Keratinocyte (primary cell): Measurements from ENCODE around the gene AKR1B1. TPM values are rescaled to one million over a fixed set of nuclear protein-coding genes. Genes with fewer than 3 reads are reported as not detected.

ENCODE experiments used
- DNase-seq: peaks from one replicate; pipeline ENCODE4 v3.0.0-alpha.2; 2011; ENCODE audit warnings: low read depth, missing footprints, low spot score
- FAIRE-seq: peaks from 2 replicates; lab custom pipeline; 2011; peaks lifted over from hg19 to GRCh38; lab: Jason Lieb, UNC
- H2AFZ ChIP-seq: 2 replicates; pipeline ENCODE4 v1.6.0; 2012; ENCODE audit warnings: low read length, control low read depth, inconsistent platforms; ENCODE audit not compliant: control insufficient read depth
- H3K27ac ChIP-seq: 2 replicates; pipeline ENCODE4 v1.5.1; 2011; ENCODE audit warnings: low read length; ENCODE audit not compliant: control insufficient read depth, insufficient read depth
- H3K27me3 ChIP-seq: 3 replicates; pipeline ENCODE4 v1.6.0; 2011; ENCODE audit warnings: low read length; ENCODE audit not compliant: control insufficient read depth, insufficient read depth; ENCODE audit errors: extremely low read depth
- H3K36me3 ChIP-seq, 2 experiments: 2 replicates in 1 of 2; 3 replicates in 1 of 2; pipeline ENCODE4 v1.5.1; 2011; ENCODE audit warnings: low read length in 2 of 2, mild to moderate bottlenecking in 1 of 2; ENCODE audit not compliant: control insufficient read depth in 2 of 2, insufficient read depth in 2 of 2; ENCODE audit errors: extremely low read depth in 1 of 2
- H3K4me1 ChIP-seq: 3 replicates; pipeline ENCODE4 v1.5.1; 2011; ENCODE audit warnings: low read length; ENCODE audit not compliant: control insufficient read depth, insufficient read depth; ENCODE audit errors: extremely low read depth
- H3K4me2 ChIP-seq: 3 replicates; pipeline ENCODE4 v1.6.0; 2011; ENCODE audit warnings: low read depth, low read length; ENCODE audit not compliant: control insufficient read depth, insufficient read depth; ENCODE audit errors: extremely low read depth
- H3K4me3 ChIP-seq, 3 experiments: fragments of 200-600 bp in 1 of 3; sonication (generic) in 1 of 3; 2 replicates in 2 of 3; 3 replicates in 1 of 3; pipeline ENCODE4 v1.5.1; 2011 to 2016; ENCODE audit warnings: low read length in 3 of 3, mild to moderate bottlenecking in 3 of 3, control low read depth in 2 of 3, inconsistent platforms in 1 of 3, low read depth in 1 of 3, mixed read lengths in 1 of 3, mixed run types in 1 of 3, moderate library complexity in 1 of 3; ENCODE audit not compliant: control insufficient read depth in 2 of 3, insufficient read depth in 2 of 3; ENCODE audit errors: extremely low read depth in 1 of 3
- H3K79me2 ChIP-seq: 2 replicates; pipeline ENCODE4 v1.6.0; 2012; ENCODE audit warnings: low read length; ENCODE audit not compliant: control insufficient read depth, insufficient read depth
- H3K9ac ChIP-seq: 3 replicates; pipeline ENCODE4 v1.6.0; 2011; ENCODE audit warnings: low read length; ENCODE audit not compliant: control insufficient read depth, insufficient read depth; ENCODE audit errors: extremely low read depth
- H3K9me1 ChIP-seq: 3 replicates; pipeline ENCODE4 v1.6.0; 2011; ENCODE audit warnings: low read length; ENCODE audit not compliant: control insufficient read depth, insufficient read depth; ENCODE audit errors: extremely low read depth
- H3K9me3 ChIP-seq: 2 replicates; pipeline ENCODE4 v1.5.1; 2012; ENCODE audit warnings: low read depth, low read length; ENCODE audit not compliant: control insufficient read depth
- H4K20me1 ChIP-seq: 3 replicates; pipeline ENCODE4 v1.6.0; 2011; ENCODE audit warnings: low read length; ENCODE audit not compliant: control insufficient read depth, insufficient read depth; ENCODE audit errors: extremely low read depth
- CTCF ChIP-seq, 3 experiments: IDR thresholded peaks in 1 of 3; conservative IDR thresholded peaks in 1 of 3; optimal IDR thresholded peaks in 1 of 3; 2 replicates in 2 of 3; 3 replicates in 1 of 3; pipeline versions ENCODE3 to v1.5.1; 2011; ENCODE audit warnings: low read length in 3 of 3, mild to moderate bottlenecking in 3 of 3, moderate library complexity in 2 of 3, control low read depth in 1 of 3, inconsistent platforms in 1 of 3; ENCODE audit not compliant: insufficient read depth in 2 of 3; ENCODE audit errors: extremely low read depth in 1 of 3
- EZH2 ChIP-seq: IDR thresholded peaks from one replicate; pipeline ENCODE4 v1.6.1; 2012; ENCODE audit warnings: inconsistent platforms, mild to moderate bottlenecking, low read length, moderate library complexity
- dilution Hi-C: fragments of 300-500 bp; cut with MboI; formaldehyde crosslinking; loops from one replicate; pipeline ENCODE4 v1.7.0; 2020; ENCODE audit warnings: low sequenced_read_pairs; ENCODE audit not compliant: extremely low pct_ligation_motif_present
- polyA plus RNA-seq, 5 experiments: library from polyadenylated mRNA; depleted of rRNA in 3 of 5; stranded (reverse) in 3 of 5; stranded (forward) in 1 of 5; unstranded in 1 of 5; fragments of >200 nt; gene quantifications; 1 replicate in 1 of 5; 2 replicates in 3 of 5; 3 replicates in 1 of 5; pipeline versions ENCODE4 v1.2.1 to v1.2.3, GENCODE V29; 2011 to 2012; ENCODE audit warnings: missing spikeins in 2 of 5, low read depth in 1 of 5, low replicate concordance in 1 of 5

AKR1B1 gene
- polyA plus RNA-seq, 1 donor (not counting 4 experiments of a cell fraction or from before 2014, with no cell fraction given), result 139 TPM

- Histone ChIP-seq H3K9me1 (no peaks in the 10 kb centered on the region), H3K79me2 (no peaks in the 10 kb centered on the region), H4K20me1 (no peaks in the 10 kb centered on the region), H2AFZ (no peak overlapping the region), H3K36me3 (no peaks in the 10 kb centered on the region), H3K4me1 (peaks cover 10% of the 10 kb centered on the region), H3K9ac (no peak overlapping the region), H3K9me3 (no peaks in the 10 kb centered on the region), H3K4me3 (no peak overlapping the region), H3K27me3 (no peaks in the 10 kb centered on the region), H3K4me2 (no peak overlapping the region), H3K27ac (no peak overlapping the region)
- TF ChIP-seq EZH2 (no peak), CTCF (optimal IDR thresholded peaks at IDR 0.05 in 1 of 3, IDR thresholded peaks at IDR 0.05 in 1 of 3, conservative IDR thresholded peaks at IDR 0.05 in 1 of 3; ENCODE audit: extremely low read depth in 1 of 3, insufficient read depth in 2 of 3, low read length in 3 of 3) (no peak)
- dilution Hi-C loops, result no loop called here
- DNase-seq (no peak), FAIRE-seq (no peak)
Observed at GRCh38 chr7:134427896-134428295, 31.0 kb downstream of the AKR1B1 start.

GRCh38 chr7:134425777-134426176, 33.1 kb downstream of the AKR1B1 start:
- no peak for FAIRE-seq
- no peaks in the 10 kb centered on the region for H3K79me2 ChIP-seq
- H3K4me3 ChIP-seq, result no peak overlapping the region
- H3K9ac ChIP-seq, result no peak overlapping the region
- H3K9me3 ChIP-seq, result no peaks in the 10 kb centered on the region
- no peaks in the 10 kb centered on the region for H4K20me1 ChIP-seq
- peaks cover 5% of the 10 kb centered on the region for H3K4me1 ChIP-seq
- TF ChIP-seq EZH2 (no peak), CTCF (optimal IDR thresholded peaks at IDR 0.05 in 1 of 3, IDR thresholded peaks at IDR 0.05 in 1 of 3, conservative IDR thresholded peaks at IDR 0.05 in 1 of 3; ENCODE audit: extremely low read depth in 1 of 3, insufficient read depth in 2 of 3, low read length in 3 of 3) (no peak)
- no peak overlapping the region for H3K4me2 ChIP-seq
- no peaks in the 10 kb centered on the region for H3K36me3 ChIP-seq
- dilution Hi-C loops, result no loop called here
- H3K27me3 ChIP-seq, result no peaks in the 10 kb centered on the region
- H3K27ac ChIP-seq, result no peak overlapping the region
- DNase-seq, result no peak
- H2AFZ ChIP-seq, result no peak overlapping the region
- H3K9me1 ChIP-seq, result no peaks in the 10 kb centered on the region
